Activated naive CD8-positive, alpha-beta T cell treated with anti-CD3 and anti-CD28 coated beads, Interleukin-2, amount 10 ng/mL, durations not matched to agents 7 days and 5 days (primary cell): ENCODE data around the gene BRD3OS. TPM values are rescaled to one million over a fixed set of nuclear protein-coding genes. Genes with fewer than 3 reads are reported as not detected.

Experiments
- ATAC-seq: fragments of 150-1000 bp; cut with Tn5 transposase; one replicate; pipeline ENCODE4 v1.10.0; 2021; ENCODE audit warnings: low read depth, moderate library complexity
- POLR2A ChIA-PET: fragments of 350-600 bp; sonication (Branson Sonifier 250); formaldehyde crosslinking; loops from one replicate; lab custom pipeline; 2021; ENCODE audit warnings: antibody characterized with exemption; lab: Charles Lee
- DNase-seq: peaks from one replicate; pipeline ENCODE4 v3.0.0; 2021
- H3K27ac Mint-ChIP-seq: one replicate; pipeline ENCODE4 v1.8.0; 2022; ENCODE audit warnings: mild to moderate bottlenecking, mixed read lengths
- H3K27me3 Mint-ChIP-seq: one replicate; pipeline ENCODE4 v1.8.0; 2022; ENCODE audit warnings: mild to moderate bottlenecking, moderate library complexity, mixed read lengths
- H3K36me3 Mint-ChIP-seq: one replicate; pipeline ENCODE4 v1.8.0; 2021; ENCODE audit warnings: mild to moderate bottlenecking, mixed read lengths
- H3K4me1 Mint-ChIP-seq: one replicate; pipeline ENCODE4 v1.8.0; 2021; ENCODE audit warnings: mixed read lengths
- H3K4me3 Mint-ChIP-seq: one replicate; pipeline ENCODE4 v1.8.0; 2022; ENCODE audit warnings: mild to moderate bottlenecking, moderate library complexity, mixed read lengths
- H3K9me3 Mint-ChIP-seq: one replicate; pipeline ENCODE4 v1.8.0; 2021; ENCODE audit warnings: mixed read lengths
- total RNA-seq, 2 experiments: library from RNA; stranded (reverse); gene quantifications; one replicate each; pipeline ENCODE4 v1.2.3, GENCODE V29; 2021

Gene BRD3OS, protein sequence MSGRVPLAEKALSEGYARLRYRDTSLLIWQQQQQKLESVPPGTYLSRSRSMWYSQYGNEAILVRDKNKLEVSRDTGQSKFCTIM
- total RNA-seq: 10 to 100 TPM; 14.2 to 17.0 TPM

DNA sequence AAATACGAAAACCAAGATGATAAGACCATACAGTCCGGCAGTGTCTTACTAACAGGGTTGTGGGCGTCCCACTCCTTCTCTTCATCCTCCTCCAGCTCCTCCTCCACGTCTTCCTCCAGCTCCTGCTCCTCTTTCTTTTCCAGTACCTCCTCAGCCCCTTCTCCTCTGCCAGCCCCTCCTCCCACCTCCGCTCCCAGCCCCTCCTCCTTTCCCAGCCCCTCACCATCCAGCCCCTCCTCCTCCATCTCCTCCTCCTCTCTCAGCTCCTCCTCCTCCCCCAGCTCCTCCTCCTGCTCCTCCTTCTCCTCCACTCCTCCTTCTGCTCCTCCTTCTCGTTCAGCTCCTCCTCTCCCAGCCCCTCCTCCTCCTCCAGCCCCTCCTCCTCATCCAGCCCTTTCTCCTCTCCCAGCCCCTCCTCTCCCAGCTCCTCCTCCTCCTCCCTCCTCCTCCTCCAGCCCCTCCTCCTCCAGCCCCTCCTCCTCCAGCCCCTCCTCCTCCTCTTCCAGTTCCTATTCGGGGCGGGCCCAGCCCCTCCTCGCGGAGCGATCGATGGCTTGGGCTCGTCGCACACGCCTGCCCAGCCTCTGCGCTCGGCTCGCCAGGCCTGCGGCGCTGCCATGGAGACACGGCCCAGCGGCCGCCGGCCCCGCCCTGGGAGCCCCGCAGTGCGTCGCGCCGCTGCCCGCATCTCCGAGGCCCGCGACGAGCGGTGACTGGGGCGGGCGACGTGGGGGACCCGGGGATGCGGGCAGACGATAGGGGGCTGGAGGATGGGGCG lies at the start of gene BRD3OS:
BRD3OS (plus strand) TSS at position 654 of the 778 bp plus-strand sequence. CDS start 1,267 bp downstream, outside the sequence.
- Mint-ChIP-seq H3K36me3 (no peaks in the 10 kb centered on the region), H3K27ac (peak within 1 kb of the TSS; percentile 48), H3K27me3 (peaks cover 5% of the 10 kb centered on the region), H3K9me3 (no peaks in the 10 kb centered on the region), H3K4me3 (peak within 1 kb of the TSS; percentile 86), H3K4me1 (peaks cover 3% of the 10 kb centered on the region)
- DNase-seq: peak; percentile 90
- ATAC-seq: peak; percentile 88
- POLR2A ChIA-PET: interaction anchor here (0.7 to 2.6 kb wide), 6 partner anchors 32 to 111 kb away, joined by 3 to 19 read pairs (median 7); partner anchors contain the start of gene WDR5

DNA sequence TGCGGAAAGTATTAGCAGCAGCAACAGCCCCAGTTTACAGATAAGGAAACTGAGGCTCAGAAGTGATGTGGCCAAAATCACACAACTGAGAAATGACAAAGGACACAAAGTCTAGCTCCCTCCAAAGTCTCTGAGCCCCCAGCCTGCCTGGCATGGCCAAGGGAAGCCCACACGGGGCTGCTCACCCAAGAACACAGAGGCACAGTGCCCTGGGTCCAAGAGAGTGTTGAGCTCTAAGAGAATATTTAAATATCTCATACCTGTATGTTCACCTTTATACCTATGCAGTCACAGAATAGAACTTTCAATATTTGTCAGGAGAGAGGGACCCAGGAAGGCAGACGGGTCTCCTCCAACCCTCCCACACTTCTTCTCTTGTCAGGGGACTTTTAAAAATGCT lies 49.8 kb upstream of the BRD3OS start:
- H3K9me3 Mint-ChIP-seq: no peaks in the 10 kb centered on the region

DNA sequence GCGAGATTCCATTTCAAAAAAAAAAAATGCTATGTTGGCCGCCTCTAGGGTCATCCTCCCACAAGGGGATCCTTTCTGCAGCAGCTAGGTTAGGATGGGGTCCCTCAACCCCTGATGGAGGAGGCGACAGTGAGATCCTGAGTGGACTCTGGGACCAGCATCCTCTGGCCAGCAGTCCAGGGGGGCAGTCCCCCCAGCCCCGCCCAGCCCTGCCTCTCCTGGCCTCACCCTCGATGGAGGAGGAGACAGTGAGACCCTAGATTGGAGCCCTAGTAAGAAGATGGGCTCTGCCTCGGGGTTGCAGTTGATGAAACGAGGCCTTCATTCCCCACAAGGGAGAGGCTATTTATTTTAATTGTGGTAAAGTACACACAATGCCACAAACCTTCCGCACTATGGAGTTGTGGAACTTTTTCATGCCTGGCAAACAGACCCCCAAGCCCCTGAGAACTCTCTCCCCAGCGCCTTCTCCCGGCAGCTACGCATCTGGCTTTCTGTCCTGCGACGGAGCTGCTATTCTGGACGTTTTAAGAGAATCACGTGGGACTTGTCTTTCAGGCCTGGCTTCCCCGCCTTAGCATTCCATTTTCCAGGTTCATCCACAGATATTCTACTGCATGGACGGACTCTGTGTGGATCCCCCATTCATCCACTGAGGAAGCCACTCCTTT lies 49.0 kb upstream of the BRD3OS start:
- H3K4me1 Mint-ChIP-seq: no peaks in the 10 kb centered on the region
- no peaks in the 10 kb centered on the region for H3K9me3 Mint-ChIP-seq
- ATAC-seq: no peak

More for the DNA sequence above, 49.8 kb upstream of the BRD3OS start:
- no peak overlapping the region for H3K4me3 Mint-ChIP-seq
- ATAC-seq: no peak
- H3K36me3 Mint-ChIP-seq: no peaks in the 10 kb centered on the region
- no peaks in the 10 kb centered on the region for H3K4me1 Mint-ChIP-seq
- no peak overlapping the region for H3K27ac Mint-ChIP-seq
- H3K27me3 Mint-ChIP-seq: no peaks in the 10 kb centered on the region
- POLR2A ChIA-PET: no interaction called here
- DNase-seq: no peak

DNA sequence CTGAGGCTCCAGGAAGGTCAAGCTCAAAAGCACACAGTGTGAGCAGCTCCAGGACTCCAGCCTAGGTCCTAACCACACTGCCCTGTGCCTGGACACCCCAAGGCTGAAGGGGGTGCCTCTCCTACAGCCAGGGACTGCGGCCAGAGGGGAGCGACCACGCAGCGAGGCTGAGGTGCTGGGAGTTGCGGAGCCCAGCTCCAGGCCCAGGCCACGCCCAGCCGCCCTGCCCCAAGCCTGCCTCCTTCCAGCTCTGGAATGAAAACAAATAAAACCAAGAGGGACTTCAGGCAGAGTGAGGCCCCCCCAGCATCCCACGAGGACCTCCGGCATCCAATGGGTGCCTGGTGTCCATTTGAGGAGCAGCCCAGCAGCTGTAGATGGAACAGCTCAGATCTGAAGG lies 48.4 kb upstream of the BRD3OS start:
- no peaks in the 10 kb centered on the region for H3K4me1 Mint-ChIP-seq
- no peak overlapping the region for H3K4me3 Mint-ChIP-seq
- H3K9me3 Mint-ChIP-seq: no peaks in the 10 kb centered on the region
- POLR2A ChIA-PET: no interaction called here
- no peak for ATAC-seq
- H3K27ac Mint-ChIP-seq: no peak overlapping the region
- no peak for DNase-seq
- no peaks in the 10 kb centered on the region for H3K36me3 Mint-ChIP-seq
- H3K27me3 Mint-ChIP-seq: no peaks in the 10 kb centered on the region

More for the DNA sequence above, 49.0 kb upstream of the BRD3OS start:
- Mint-ChIP-seq H3K4me3 (no peak overlapping the region), H3K27me3 (no peaks in the 10 kb centered on the region), H3K36me3 (no peaks in the 10 kb centered on the region), H3K27ac (no peak overlapping the region)
- POLR2A ChIA-PET: no interaction called here
- DNase-seq: no peak

DNA sequence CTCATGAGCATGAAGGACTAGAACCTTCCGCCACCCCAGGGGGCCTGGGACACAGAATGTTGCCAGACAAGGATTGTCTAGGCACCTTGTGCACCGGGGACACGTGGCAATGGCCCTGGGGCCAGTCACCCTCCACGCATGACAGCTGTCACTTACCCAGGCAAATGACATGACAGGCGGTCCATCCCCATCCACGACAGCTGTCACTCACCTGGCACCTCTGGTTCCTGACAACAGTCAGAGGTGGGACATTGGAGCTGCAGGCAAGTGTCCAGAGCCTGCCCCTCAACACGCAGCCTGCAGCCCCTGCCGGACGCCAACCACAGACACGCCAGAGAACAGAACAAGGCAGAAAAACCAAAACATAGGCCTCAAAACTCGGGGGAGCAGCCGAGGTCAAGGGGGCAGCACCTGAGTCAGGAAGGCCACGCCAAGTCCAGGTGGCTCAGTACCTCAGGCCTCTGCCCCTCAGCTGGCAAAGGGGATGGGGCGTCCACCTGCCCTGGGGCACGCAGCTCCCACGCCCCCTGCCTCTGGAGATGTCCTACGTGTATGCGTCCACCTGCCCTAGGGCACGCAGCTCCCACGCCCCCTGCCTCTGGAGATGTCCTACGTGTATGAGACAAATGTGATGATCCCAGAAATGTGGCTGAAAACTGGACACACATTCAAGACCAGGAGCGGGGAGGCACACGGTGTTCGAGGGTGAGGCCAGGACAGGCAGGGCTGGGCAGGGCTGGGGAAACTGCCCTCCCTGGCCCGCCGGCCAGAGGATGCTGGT lies 47.7 kb upstream of the BRD3OS start:
- Mint-ChIP-seq H3K4me1 (no peaks in the 10 kb centered on the region), H3K36me3 (no peaks in the 10 kb centered on the region), H3K27ac (no peak overlapping the region), H3K27me3 (no peaks in the 10 kb centered on the region), H3K9me3 (no peaks in the 10 kb centered on the region), H3K4me3 (no peak overlapping the region)
- no peak for DNase-seq
- ATAC-seq: no peak
- POLR2A ChIA-PET: no interaction called here

DNA sequence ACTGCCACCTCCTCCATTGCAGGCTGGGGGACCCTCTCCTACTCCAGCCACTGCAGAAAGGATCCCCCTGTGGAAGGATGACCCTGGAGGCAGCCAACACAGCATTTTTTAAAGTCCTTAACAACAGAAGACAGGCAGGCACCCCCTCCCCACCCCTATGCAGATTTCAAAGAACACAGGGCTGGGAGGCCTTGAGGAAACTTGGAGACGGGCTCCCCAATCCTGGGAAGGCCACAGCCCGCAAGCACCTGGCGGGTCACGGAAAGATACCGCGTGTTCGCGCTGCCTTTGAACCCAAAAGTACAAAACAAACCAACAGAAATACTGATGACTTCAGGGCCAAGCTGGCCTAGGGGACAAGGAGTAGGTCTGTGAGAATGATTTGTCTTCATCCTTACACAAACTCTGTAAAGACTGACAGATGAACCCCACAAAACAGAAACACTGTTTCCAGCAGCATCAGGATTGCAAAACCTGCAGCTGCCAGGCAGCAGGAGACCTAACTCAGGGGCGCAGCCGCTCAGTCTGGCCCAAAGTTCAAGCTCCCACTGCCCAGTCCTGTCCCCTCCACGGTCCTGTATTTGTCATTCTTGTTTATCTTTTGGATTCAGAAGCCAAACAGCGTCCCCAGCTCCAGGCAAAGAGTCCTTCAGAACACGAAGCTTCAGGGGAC lies 46.9 kb upstream of the BRD3OS start:
- Mint-ChIP-seq H3K9me3 (no peaks in the 10 kb centered on the region), H3K27me3 (no peaks in the 10 kb centered on the region), H3K4me1 (no peaks in the 10 kb centered on the region), H3K36me3 (no peaks in the 10 kb centered on the region), H3K4me3 (no peak overlapping the region), H3K27ac (no peak overlapping the region)
- POLR2A ChIA-PET: no interaction called here
- DNase-seq: no peak
- ATAC-seq: no peak

DNA sequence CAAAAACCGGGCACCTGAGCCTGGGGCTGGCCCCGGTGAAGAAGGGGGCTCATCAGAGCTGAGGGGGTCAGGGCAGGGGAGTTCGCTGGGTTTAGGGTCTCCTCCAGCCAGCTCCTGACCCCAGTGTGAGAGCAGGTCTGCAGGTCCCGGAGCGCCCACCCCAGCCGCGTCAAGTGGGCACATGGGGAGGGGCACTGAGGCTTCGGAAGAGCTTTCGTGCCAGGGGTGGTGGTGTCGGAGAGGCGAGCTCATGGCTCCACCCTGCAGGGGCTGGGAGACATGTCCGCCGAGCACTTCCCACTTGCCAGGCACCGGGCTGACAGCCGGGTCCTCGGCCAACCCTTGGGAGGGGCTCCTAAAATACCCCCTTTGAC lies 46.4 kb upstream of the BRD3OS start:
- H3K4me3 Mint-ChIP-seq: no peak overlapping the region
- ATAC-seq (no peak), DNase-seq (no peak)
- no peaks in the 10 kb centered on the region for H3K9me3 Mint-ChIP-seq
- no peaks in the 10 kb centered on the region for H3K36me3 Mint-ChIP-seq
- no peaks in the 10 kb centered on the region for H3K4me1 Mint-ChIP-seq
- POLR2A ChIA-PET: no interaction called here
- H3K27me3 Mint-ChIP-seq: no peaks in the 10 kb centered on the region
- H3K27ac Mint-ChIP-seq: no peak overlapping the region

DNA sequence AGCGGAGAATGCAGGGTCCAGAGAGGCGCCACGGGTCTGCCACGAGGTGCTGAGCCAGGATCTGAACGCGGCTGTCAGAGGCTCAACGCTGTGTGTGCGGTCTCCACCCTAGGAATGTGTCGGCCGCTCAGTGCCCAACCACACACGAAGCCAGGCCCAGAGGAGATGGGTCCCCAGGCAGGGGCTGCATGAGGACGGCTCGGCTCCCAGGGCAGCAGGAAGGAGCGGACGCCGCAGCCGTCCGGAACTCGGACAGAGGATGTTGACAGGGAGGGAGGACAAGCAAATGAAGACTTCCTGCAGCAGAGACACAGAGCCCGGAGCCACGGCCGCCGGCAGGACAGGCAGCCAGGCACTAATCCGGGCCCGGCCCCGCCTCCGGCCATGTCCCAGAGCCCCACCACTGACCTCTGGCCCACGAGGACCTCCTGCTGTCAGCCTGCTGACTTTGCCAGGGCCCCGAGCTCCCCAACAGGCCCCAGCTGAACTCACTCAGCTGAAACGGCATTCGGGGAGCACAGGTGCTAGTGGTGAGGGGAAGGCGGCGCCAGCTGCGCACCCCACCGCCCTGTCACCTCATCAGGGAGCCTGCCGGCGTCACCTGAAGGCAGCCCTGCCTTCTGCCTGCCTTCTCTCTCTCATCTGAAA lies 45.9 kb upstream of the BRD3OS start:
- ATAC-seq: no peak
- Mint-ChIP-seq H3K4me1 (no peaks in the 10 kb centered on the region), H3K4me3 (no peak overlapping the region), H3K36me3 (no peaks in the 10 kb centered on the region), H3K9me3 (no peaks in the 10 kb centered on the region), H3K27me3 (no peaks in the 10 kb centered on the region), H3K27ac (no peak overlapping the region)
- no peak for DNase-seq
- POLR2A ChIA-PET: no interaction called here

DNA sequence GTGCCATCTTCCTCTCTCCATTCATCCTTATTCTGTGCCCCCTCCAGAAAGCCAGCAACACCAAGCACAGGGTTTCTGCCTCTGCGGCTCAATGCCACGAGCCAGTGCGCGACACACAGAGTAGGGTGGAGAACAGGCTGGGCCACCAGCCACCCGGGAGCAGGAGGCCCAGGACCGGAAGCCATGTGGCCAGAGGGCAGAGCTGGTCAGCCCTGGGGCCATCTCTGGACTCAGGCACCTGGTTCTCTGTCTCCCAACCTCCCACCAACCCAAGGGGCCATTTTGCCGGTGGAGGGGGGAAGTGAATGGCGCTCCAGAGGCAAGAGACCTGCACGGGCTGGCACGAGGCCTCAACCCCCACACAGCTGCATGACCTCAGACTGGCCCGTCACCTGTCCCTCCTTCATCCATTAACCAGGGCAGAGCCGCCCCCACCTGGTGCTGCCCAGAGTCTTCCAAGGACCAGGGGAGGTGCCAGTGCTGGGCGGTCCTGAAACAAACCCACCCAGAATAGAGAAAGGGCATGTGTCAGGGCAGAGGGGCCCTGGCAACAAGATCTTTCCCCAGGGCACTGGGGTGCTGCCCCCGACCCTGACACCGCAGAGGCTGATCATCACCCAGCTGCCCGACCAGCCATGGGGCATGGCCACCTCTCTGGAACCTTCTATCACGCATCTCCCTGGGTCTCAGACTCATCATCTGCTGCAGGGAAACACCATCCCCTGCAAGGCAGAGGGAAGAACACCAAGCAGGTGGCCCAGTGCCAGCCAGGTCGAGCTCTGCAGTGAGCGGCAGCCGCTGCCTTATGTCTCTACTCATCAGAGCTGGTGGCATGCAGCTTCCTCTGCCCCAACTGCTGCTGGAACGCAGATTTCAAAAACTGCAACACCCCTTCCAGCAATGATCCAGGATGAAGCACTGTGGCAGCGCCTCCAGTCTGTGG lies 45.1 kb upstream of the BRD3OS start:
- H3K27ac Mint-ChIP-seq: no peak overlapping the region

DNA sequence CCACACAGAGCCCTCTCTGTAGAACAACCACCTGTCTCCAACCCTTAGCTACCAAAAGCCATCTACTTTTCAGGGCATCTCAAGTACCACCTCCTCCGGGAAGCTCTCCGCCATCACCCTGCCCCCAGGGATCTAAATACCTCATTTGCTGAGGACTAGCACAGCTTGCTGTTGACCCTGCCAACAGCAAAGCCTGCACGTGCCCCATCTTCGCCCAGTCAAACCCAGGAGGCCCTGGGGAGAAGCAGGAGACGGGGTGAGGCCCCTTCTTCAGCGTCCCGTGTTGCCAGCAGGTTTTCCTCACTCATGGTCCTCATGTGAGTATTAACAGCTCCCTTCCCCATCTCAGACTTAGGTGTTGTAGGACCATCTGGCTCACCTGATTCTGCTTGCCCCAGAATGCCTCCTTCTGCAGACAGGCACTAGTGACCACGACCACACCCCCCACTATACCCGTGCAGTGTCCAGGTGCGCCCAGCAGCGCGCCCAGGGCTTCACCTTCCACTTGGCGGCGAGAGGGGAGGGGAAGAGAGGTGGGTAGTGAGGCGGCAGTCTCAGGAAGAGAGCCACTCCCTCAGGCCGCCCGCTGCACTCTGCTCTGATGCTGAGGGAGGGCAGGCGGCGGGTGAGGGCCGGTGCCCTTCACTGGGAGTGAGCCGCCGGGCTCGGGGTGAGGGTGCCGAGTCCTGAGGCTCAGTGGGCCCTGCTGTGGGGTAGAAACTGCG lies 44.3 kb upstream of the BRD3OS start:
- POLR2A ChIA-PET: interaction anchor here (0.6 kb wide), 1 partner anchor 29 kb away, joined by 3 read pairs; no protein-coding TSS in a partner anchor
- H3K27ac Mint-ChIP-seq: no peak overlapping the region
- ATAC-seq: no peak
- H3K4me3 Mint-ChIP-seq: no peak overlapping the region
- no peaks in the 10 kb centered on the region for H3K4me1 Mint-ChIP-seq
- no peak for DNase-seq
- no peaks in the 10 kb centered on the region for H3K36me3 Mint-ChIP-seq
- no peaks in the 10 kb centered on the region for H3K27me3 Mint-ChIP-seq
- H3K9me3 Mint-ChIP-seq: no peaks in the 10 kb centered on the region

More for the DNA sequence above, 45.1 kb upstream of the BRD3OS start:
- Mint-ChIP-seq H3K4me1 (no peaks in the 10 kb centered on the region), H3K4me3 (no peak overlapping the region), H3K27me3 (no peaks in the 10 kb centered on the region), H3K9me3 (no peaks in the 10 kb centered on the region), H3K36me3 (no peaks in the 10 kb centered on the region)
- no peak for DNase-seq
- ATAC-seq: no peak
- POLR2A ChIA-PET: interaction anchor here (0.6 kb wide), 1 partner anchor 30 kb away, joined by 3 read pairs; no protein-coding TSS in a partner anchor

DNA sequence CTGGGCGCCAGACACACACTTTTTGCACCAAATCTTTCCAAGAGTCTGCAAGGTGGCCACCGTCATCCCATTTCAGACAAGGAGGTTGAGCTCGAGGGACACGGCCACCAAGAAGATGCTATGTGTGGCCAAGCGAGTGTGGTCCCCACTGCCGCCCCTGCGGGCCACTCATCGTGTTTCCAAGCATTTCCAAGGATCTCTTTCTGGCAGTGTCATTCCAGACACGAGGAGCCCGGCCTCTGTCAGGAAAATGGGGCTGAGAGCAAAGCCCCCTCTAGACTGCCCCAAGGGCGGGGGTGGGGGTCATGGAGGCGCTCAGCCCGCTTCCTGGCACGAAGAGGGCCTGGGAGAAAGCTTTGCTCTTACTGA lies 43.7 kb upstream of the BRD3OS start:
- no peaks in the 10 kb centered on the region for H3K36me3 Mint-ChIP-seq
- DNase-seq (no peak), ATAC-seq (no peak)
- H3K27me3 Mint-ChIP-seq: no peaks in the 10 kb centered on the region
- no peak overlapping the region for H3K4me3 Mint-ChIP-seq
- POLR2A ChIA-PET: no interaction called here
- H3K9me3 Mint-ChIP-seq: no peaks in the 10 kb centered on the region
- H3K4me1 Mint-ChIP-seq: no peaks in the 10 kb centered on the region
- H3K27ac Mint-ChIP-seq: no peak overlapping the region
